Islet precursor cell (in vitro differentiated cells): ENCODE results near the gene SLC16A3.

ENCODE experiments used
- DNase-seq: peaks from one replicate; pipeline ENCODE4 v3.0.0-alpha.2; 2018

SLC16A3 gene

GRCh38 chr17:82224666-82225065 is 4.2 kb upstream of the SLC16A3 start:
- no peak for DNase-seq

- peak; percentile 84 for DNase-seq
Observed at GRCh38 chr17:82225368-82226029, 3.3 kb upstream of the SLC16A3 start.

GRCh38 chr17:82226146-82226808 is 2.6 kb upstream of the SLC16A3 start:
- DNase-seq = no peak

- DNase-seq = no peak
Observed at GRCh38 chr17:82226809-82227628, 1.8 kb upstream of the SLC16A3 start.

GRCh38 chr17:82227629-82228277 is 1.1 kb upstream of the SLC16A3 start:
- DNase-seq = no peak

- no peak for DNase-seq
Observed at GRCh38 chr17:82228278-82228841, 482 bp upstream of the SLC16A3 start.

GRCh38 chr17:82229698-82230608 is 1.1 kb downstream of the SLC16A3 start:
- no peak for DNase-seq

- peak; percentile 92 for DNase-seq
Observed at GRCh38 chr17:82230609-82231311, 1.9 kb downstream of the SLC16A3 start.

- DNase-seq = no peak
Observed at GRCh38 chr17:82231312-82231561, 2.4 kb downstream of the SLC16A3 start.

- peak; percentile 95 for DNase-seq
Observed at GRCh38 chr17:82231562-82232321, 2.9 kb downstream of the SLC16A3 start.

GRCh38 chr17:82232322-82232820 is 3.5 kb downstream of the SLC16A3 start:
- no peak for DNase-seq

GRCh38 chr17:82232876-82233785 is 4.3 kb downstream of the SLC16A3 start:
- DNase-seq = no peak

GRCh38 chr17:82234211-82235055 is 5.6 kb downstream of the SLC16A3 start:
- DNase-seq = peak; percentile 88

GRCh38 chr17:82235056-82235774 is 6.4 kb downstream of the SLC16A3 start:
- DNase-seq = no peak

- DNase-seq = no peak
Observed at GRCh38 chr17:82235775-82236141, 6.9 kb downstream of the SLC16A3 start.

- DNase-seq = peak; percentile 87
Observed at GRCh38 chr17:82236142-82236971, 7.5 kb downstream of the SLC16A3 start.
